KOPT-K1 (cell line): ENCODE measurements around the gene MYO10.
"Not testable (repeated sequence)": the region's sequence is repeated elsewhere in the genome, so short reads cannot be mapped to it uniquely, and the experiment has no call there.

Source experiments
- H3K27ac ChIP-seq: fragments of 200-600 bp; sonication (generic); 2 replicates; pipeline ENCODE4 v1.5.1; 2016; ENCODE audit warnings: antibody characterized with exemption, mild to moderate bottlenecking, low read depth, low read length; ENCODE audit not compliant: poor library complexity, severe bottlenecking
- H3K36me3 ChIP-seq: fragments of 200-600 bp; sonication (generic); 2 replicates; pipeline ENCODE4 v1.5.1; 2017; ENCODE audit warnings: antibody characterized with exemption, mild to moderate bottlenecking, low read length, moderate library complexity; ENCODE audit not compliant: insufficient read depth
- H3K9me3 ChIP-seq: fragments of 200-600 bp; sonication (generic); 2 replicates; pipeline ENCODE4 v1.5.1; 2017; ENCODE audit warnings: antibody characterized with exemption, low read length, mild to moderate bottlenecking; ENCODE audit not compliant: insufficient read depth, poor library complexity, severe bottlenecking

The MYO10 gene

DNA sequence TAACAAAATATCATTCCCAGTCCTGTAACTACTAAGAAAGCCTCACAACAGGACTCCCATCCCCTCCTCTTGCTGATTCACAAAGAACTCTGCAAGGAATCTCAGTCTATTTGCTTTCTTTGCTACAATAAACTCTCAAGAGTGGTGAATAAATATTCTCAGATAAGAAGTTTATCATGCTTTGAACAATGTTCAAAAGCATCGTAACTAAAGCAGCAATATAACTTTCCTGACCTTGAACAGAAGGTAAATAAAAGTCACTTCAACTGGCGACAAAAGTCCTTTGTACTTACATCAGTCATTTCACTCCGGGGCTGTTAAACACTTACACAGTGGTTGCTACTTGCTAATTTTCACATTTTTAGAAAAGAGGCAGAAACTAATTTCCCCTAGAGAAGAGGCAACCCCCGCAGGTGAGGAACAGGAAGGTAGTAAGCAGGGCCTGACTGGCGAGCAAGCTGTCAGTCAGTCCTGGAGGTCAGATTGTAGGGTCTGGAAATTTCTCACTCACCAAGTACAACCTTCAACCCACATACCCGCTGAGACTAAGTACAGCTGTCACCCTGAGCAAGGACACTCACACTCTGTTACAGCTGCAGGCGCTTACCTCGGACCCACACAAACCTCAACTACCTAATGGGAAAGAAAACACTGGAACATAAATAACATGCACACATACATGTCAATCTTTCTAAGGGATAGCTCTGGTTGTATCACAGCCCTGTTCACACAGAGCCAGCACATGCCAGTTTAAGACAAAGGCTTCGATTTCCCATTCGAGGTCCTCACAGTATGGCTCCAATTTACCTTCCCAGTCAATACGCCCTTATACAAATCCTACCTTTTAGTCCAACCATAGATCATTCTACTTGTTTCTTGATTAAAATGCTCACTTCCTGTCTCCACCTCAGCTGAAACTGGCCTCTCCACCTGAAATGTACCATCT, 214.7 kb downstream of the MYO10 start:
- no peaks in the 10 kb centered on the region for H3K9me3 ChIP-seq
- no peaks in the 10 kb centered on the region for H3K36me3 ChIP-seq
- H3K27ac ChIP-seq: no peak overlapping the region

DNA sequence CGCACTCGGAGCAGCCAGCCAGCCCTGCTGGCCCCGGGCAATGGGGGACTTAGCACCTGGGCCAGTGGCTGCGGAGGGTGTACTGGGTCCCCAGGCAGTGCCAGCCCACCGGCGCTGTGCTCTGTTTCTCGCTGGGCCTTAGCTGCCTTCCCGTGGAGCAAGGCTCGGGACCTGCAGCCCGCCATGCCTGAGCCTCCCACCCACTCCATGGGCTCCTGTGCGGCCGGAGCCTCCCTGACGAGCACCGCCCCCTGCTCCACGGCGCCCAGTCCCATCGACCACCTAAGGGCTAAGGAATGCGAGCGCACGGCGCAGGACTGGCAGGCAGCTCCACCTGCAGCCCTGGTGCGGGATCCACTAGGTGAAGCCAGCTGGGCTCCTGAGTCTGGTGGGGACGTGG, 218.1 kb downstream of the MYO10 start:
- H3K36me3 ChIP-seq, H3K27ac ChIP-seq, H3K9me3 ChIP-seq: not testable (repeated sequence)

DNA sequence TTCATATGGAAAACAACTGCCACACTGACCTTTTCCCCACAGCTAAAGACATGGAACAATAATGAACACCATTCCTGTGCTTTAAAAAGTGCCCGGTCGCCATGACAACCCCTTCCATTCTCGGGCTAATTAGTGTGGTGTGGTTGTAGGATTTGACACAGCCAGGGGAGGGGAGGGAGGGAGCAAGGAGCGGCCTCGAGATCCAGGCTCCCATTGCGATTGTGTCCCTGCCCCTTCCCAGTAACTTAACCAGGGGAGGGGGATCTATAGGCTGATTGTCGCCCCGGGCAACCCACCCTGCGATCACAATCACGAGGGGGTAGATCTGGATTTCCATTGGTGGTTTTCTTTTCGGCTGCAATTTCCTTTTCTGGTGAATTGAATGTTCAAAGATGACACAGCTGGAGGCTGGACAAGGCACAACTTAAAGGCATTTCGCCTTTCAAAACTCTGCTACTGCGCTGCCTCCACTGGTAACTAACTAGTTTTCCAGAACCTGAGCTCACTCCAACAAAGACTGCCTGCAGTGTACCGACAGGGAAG, 222.6 kb downstream of the MYO10 start:
- Histone ChIP-seq H3K9me3 (no peaks in the 10 kb centered on the region), H3K27ac (no peak overlapping the region), H3K36me3 (no peaks in the 10 kb centered on the region)

DNA sequence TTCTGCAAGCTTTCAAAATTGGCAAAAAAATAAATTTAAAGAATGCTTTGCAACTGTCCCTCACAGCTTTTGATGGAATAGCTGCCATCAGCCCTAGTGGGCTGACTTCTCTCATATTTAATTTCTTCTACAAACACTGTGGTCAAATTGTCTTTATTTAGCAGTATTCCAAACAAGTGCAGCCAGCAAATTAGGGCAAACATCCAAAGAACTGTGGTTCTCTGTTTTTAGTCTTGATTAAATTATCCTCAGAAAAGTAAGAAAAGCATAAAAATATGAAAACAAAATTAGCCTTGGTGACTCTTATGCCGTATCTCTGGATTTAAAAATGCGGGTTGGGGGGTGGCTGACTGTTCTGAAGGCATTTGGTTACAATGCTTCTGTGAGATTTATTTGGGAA, 223.5 kb downstream of the MYO10 start:
- no peaks in the 10 kb centered on the region for H3K36me3 ChIP-seq
- H3K27ac ChIP-seq: no peak overlapping the region
- no peaks in the 10 kb centered on the region for H3K9me3 ChIP-seq

DNA sequence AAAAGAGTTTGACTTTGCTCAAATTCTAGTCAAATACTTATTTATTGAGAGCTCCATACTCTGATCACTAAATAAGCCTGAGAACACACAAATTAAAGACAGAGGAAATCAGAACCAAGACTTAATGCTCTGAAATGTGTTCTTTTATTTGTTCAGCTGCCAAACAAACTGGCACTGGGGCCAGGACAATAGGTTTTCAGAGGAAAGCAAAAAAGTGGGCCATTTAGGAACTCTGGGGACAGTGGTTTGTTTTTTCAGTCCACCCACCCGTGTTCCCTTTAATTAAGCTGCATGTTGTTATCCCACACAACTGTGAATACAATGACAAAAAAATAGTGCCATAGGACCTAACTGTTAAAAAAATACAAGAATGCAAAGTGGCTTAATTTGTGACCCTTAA, 223.9 kb downstream of the MYO10 start:
- Histone ChIP-seq H3K27ac (no peak overlapping the region), H3K9me3 (no peaks in the 10 kb centered on the region), H3K36me3 (no peaks in the 10 kb centered on the region)

DNA sequence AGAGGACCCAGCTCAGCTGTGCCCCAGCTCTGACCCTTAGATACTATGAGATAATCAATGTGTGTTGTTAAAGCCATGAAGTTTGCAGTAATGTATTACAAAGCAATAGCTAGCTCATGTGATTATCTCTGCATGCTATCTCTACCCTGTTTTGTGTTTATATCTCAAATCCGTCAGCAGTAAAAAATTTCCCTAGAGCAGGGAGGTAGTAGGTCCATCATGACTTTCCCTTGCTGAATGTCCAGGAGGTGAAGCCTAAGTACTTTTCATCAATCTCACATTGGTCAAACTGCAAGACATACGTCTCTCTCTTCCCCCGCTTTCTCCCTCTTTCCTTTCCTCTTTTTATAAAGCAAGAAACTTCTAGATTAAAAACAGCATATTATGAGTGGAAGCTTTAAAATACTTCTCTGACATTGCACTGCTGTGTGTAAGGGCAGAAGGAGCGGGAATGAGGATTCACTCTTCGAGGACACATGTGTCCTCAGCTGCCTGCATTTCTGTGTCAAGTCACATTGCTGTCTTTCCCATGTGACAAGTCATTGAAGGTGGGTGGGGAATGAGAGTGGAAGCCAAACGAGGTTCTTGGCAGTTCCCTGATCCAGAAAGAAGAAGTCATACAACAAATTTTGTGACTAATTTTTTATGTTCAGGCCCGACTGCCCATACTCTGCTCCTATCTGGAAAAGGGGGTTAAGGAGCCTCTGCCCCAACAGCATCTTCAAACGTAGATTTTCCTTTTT, 226.2 kb downstream of the MYO10 start:
- Histone ChIP-seq H3K27ac (no peak overlapping the region), H3K36me3 (no peaks in the 10 kb centered on the region), H3K9me3 (no peaks in the 10 kb centered on the region)

DNA sequence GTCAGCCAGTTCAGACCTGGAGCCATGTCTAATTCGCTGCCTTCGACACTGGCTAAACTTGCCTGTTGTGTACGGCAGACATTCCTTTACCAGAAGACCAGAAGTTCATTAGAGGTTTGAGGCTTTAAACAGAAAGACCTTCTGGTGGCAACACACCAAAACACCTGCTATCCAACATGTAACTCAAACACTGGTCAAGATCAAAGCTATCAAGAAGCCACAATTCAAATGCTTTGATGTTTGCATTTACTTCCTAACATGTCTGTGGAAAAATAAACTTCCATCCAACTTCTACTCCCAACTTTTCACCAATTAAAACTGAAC, 228.3 kb downstream of the MYO10 start:
- Histone ChIP-seq H3K9me3 (no peaks in the 10 kb centered on the region), H3K27ac (no peak overlapping the region), H3K36me3 (no peaks in the 10 kb centered on the region)

DNA sequence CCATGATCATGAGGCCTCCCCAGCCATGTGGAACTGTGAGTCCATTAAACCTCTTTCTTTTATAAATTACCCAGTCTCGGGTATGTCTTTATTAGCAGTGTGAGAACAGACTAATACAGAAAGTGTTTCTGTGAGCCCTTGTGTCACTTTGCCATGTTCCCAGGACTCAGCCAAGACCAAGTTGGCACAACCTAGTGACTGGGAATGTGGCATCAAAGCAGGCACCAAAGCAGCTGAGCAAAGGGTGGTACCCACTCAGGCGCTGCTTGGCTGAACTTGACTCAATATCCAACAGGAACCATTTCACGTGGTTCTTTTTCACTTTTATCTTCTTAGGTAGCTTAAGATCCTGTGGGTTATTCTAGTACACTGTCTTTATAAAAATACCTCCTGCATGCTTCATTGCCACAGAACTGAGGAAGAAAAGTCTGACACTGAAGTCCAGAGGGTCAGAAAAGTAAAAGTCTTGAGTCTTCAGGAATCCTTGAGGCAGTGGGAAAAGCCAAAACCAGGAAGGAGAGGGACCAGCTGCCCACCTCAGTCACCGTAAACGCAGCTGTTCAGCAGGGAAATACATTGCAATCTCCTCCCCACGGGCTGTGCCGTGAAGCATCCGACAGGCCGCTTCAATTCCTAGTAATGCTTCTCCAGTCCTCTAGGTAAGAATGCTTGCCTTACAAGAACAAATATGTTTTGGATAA, 228.8 kb downstream of the MYO10 start:
- Histone ChIP-seq H3K27ac (no peak overlapping the region), H3K9me3 (no peaks in the 10 kb centered on the region), H3K36me3 (no peaks in the 10 kb centered on the region)

DNA sequence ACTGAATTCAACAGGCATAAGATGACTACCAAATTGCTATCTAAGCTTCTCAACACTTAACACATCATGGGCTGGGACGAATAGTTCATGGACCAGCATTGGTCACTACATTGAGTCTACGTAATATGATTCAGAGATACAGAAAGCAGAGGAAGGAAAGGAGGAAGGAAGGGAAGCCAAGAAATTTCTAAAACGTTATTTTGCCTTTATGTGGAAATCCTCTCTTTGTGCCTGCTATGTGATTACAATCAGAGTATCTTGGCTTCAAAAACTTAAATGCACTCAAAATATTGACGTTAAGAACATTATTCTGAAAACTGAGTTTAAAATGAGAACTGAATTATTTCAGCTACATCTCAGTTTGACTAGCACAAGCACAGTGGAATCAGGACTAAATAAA, 231.1 kb downstream of the MYO10 start:
- Histone ChIP-seq H3K27ac (no peak overlapping the region), H3K36me3 (no peaks in the 10 kb centered on the region)

DNA sequence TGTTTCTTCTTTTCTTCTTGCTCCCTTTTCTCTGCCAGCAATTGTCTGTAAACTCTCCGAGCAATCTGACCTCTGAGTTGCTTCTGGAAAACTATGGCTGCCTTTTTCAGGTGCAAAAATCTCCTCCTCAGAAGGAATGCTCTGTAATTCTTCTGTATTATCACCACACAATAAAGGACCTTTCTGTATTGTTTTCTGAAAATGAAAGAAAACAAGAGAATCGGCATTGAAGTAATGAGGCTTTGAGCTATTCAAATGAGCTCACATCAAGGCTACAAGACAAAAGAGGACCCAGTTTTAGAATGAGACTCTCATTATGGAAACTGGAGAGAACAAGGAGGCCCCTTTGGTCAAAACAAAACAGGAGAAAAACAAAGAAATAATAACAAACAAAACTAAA, 233.1 kb downstream of the MYO10 start:
- Histone ChIP-seq H3K36me3 (no peaks in the 10 kb centered on the region), H3K9me3 (no peaks in the 10 kb centered on the region), H3K27ac (no peak overlapping the region)

More for the DNA sequence above, 231.1 kb downstream of the MYO10 start:
- no peaks in the 10 kb centered on the region for H3K9me3 ChIP-seq

DNA sequence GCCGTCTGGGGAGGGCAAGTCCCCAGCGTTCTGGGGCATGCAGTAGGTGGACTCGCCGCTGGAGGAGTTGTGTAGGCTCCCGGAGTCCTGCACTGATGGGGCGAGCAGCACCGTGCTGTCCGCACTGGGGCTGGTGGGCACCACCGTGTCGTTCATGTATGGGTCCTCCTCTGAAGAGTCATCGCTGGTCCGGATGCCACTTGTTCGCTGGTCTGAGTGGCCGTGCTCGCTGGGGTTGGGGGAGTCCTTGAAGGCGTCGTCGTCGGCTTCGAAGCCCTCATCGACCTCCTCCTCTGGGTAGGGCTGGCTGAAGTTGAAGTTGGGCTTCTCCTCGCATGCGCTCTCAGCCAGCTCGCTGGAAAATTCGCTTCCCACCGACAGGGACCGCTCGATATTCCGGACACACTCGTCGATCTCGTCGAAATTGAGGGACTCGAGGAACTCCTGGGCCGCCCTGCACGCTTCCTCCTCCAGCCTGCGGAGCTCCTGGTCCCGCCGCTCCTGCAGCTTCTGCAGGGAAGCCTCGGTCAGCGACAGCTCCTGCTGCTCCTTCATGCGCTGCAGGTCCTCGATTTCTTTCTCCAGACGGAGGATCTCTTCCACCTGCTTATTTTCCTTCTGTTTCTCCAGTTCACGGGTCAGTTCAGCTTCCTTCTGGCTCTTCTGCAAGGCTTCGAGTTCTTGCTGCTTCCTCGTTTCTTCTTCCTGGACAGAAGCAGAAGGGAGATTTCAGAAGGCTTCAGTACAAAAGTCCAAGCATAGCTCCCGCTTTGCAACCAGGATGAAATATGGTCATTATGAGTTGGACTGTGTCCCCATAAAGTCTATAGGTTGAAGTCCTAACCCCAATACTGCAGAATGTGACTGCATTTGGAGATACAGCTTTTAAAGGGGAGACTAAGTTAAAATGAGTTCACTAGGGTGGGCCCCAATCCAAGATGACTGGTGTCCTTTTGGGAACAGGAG, 234.7 kb downstream of the MYO10 start:
- H3K9me3 ChIP-seq: no peaks in the 10 kb centered on the region
- no peaks in the 10 kb centered on the region for H3K36me3 ChIP-seq
- H3K27ac ChIP-seq: no peak overlapping the region

DNA sequence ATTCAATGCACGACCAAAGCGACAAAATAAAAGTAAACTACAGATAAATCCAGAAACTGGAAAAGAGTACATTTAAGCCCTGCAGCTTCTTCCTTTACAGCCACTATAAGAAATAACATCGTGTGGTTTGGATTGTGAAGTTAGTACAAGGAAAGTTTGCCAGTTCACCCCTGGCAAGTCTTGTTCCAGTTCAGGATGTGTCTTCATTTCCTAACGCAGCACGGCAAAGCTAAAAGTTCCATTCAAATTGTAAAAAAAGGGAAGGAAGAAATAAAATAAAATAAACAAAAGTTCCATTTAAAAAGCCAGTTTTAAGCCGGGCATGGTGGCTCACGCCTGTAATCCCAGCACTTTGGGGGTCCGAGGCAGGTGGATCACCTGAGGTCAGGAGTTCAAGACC, 236.0 kb downstream of the MYO10 start:
- H3K36me3 ChIP-seq: no peaks in the 10 kb centered on the region
- no peaks in the 10 kb centered on the region for H3K9me3 ChIP-seq
- H3K27ac ChIP-seq: no peak overlapping the region

DNA sequence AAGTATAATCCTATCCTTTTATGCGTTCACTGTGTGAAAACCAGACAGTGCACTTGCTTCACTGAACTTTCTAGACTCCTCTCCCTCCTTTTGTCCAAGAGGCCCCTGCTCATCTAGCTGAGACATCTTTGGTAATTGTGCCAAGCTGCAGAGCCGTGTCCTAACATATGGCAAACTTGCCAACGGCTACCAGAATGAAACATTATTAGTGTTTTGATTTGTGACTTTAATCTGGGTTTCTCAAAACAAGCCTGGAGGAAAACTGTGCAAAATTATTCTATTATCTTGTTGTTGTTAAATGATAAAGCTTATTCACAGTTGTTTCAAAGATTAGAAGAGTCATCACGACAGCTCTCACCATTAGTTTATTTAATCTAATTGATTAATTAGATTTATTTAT, 240.3 kb downstream of the MYO10 start:
- H3K27ac ChIP-seq: no peak overlapping the region

DNA sequence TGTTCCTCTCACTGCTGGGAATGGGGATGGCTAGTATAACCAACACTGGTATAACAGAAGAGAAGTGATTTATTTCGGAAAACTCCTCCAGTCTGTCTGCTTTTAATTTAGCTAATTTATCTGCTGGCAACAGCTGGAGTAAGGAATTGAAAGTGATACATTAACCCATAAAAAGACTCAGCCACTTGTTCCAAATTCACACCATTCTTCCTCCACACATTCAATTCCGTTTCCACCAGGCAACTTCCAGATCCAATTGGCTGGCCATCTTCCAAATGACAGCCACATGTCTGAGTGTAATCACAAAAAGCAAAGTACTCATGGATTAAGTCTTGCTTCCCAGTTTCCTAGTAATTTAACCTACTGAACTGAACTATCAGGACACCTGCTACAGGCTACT, 242.2 kb downstream of the MYO10 start:
- no peaks in the 10 kb centered on the region for H3K36me3 ChIP-seq
- no peak overlapping the region for H3K27ac ChIP-seq
- H3K9me3 ChIP-seq: no peaks in the 10 kb centered on the region

More for the DNA sequence above, 240.3 kb downstream of the MYO10 start:
- no peaks in the 10 kb centered on the region for H3K36me3 ChIP-seq
- no peaks in the 10 kb centered on the region for H3K9me3 ChIP-seq
